Measurements from ENCODE around the gene SRPK3.

DNA sequence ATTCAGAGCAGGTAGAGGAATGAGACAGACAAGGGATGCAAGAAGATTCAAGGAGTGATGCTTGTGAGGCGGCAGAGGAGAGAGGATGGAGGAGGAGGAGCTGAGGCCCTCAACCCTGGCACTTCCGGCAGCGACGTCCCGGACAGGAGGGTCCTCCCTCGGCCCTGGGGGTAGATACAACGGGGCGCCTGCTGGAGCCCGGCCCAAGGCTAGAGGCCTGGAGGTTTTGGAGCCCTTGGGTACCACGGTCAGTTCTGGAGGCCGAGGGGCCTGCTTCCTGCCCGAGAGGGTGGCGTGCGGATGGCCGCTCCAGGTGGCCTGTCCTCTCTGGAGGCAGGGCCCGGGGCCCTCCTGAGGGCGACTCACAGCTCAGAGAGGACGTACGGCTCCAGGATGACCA, 27.1 kb downstream of the SRPK3 start:
- TF ChIP-seq, protein P1, sequence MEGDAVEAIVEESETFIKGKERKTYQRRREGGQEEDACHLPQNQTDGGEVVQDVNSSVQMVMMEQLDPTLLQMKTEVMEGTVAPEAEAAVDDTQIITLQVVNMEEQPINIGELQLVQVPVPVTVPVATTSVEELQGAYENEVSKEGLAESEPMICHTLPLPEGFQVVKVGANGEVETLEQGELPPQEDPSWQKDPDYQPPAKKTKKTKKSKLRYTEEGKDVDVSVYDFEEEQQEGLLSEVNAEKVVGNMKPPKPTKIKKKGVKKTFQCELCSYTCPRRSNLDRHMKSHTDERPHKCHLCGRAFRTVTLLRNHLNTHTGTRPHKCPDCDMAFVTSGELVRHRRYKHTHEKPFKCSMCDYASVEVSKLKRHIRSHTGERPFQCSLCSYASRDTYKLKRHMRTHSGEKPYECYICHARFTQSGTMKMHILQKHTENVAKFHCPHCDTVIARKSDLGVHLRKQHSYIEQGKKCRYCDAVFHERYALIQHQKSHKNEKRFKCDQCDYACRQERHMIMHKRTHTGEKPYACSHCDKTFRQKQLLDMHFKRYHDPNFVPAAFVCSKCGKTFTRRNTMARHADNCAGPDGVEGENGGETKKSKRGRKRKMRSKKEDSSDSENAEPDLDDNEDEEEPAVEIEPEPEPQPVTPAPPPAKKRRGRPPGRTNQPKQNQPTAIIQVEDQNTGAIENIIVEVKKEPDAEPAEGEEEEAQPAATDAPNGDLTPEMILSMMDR (IDR thresholded peaks at IDR 0.05) = no peak
- no peak for TF ChIP-seq POLR2A (IDR thresholded peaks at IDR 0.05)

Measured in upper lobe of left lung (tissue), 4 donors.